ENCODE data around the gene MAN2B2. TPM values are rescaled to one million over a fixed set of nuclear protein-coding genes. Genes with fewer than 3 reads are reported as not detected.

MAN2B2 gene
- polyA plus RNA-seq, 1 experiment, result 22.8 TPM

GRCh38 chr4:6527683-6528595, 47.0 kb upstream of the MAN2B2 start:
- no peak for DNase-seq (ENCODE audit: low read depth, low spot score)
- no peak for TF ChIP-seq CTCF (IDR thresholded peaks at IDR 0.05; ENCODE audit: low read depth, low read length)
- H3K4me3 ChIP-seq (ENCODE audit: low read depth, low read length), result no peak overlapping the region
- H3K27ac ChIP-seq (ENCODE audit: low read depth, low read length), result no peak overlapping the region
- H3K9me3 ChIP-seq (ENCODE audit: control insufficient read depth, insufficient read depth, low read length), result no peaks in the 10 kb centered on the region; the same call in 1 of the 2 replicates
- H3K27me3 ChIP-seq (ENCODE audit: control insufficient read depth, insufficient read depth, low read length), result no peaks in the 10 kb centered on the region
- ChIA-PET CTCF (interaction anchor here (1.7 kb wide), 1 partner anchor 18 kb away, joined by 4 read pairs; no protein-coding TSS in a partner anchor), POLR2A (no interaction called here)

- ChIA-PET CTCF (interaction anchor here (1.7 kb wide), 1 partner anchor 17 kb away, joined by 4 read pairs; no protein-coding TSS in a partner anchor), POLR2A (no interaction called here)
- Histone ChIP-seq H3K4me3 (ENCODE audit: low read depth, low read length) (no peak overlapping the region), H3K27ac (ENCODE audit: low read depth, low read length) (no peak overlapping the region), H3K9me3 (ENCODE audit: control insufficient read depth, insufficient read depth, low read length) (no peaks in the 10 kb centered on the region; the same call in 1 of the 2 replicates), H3K27me3 (ENCODE audit: control insufficient read depth, insufficient read depth, low read length) (no peaks in the 10 kb centered on the region)
- TF ChIP-seq CTCF (IDR thresholded peaks at IDR 0.05; ENCODE audit: low read depth, low read length), result no peak
- DNase-seq (ENCODE audit: low read depth, low spot score), result no peak
These were observed 46.0 kb upstream of the MAN2B2 start for GRCh38 chr4:6529021-6529420.

GRCh38 chr4:6530301-6530700, 44.7 kb upstream of the MAN2B2 start:
- TF ChIP-seq CTCF (IDR thresholded peaks at IDR 0.05; ENCODE audit: low read depth, low read length), result no peak
- ChIA-PET CTCF (no interaction called here), POLR2A (no interaction called here)
- Histone ChIP-seq H3K4me3 (ENCODE audit: low read depth, low read length) (no peak overlapping the region), H3K9me3 (ENCODE audit: control insufficient read depth, insufficient read depth, low read length) (peaks cover 10% of the 10 kb centered on the region; the same call in 1 of the 2 replicates), H3K27ac (ENCODE audit: low read depth, low read length) (no peak overlapping the region), H3K27me3 (ENCODE audit: control insufficient read depth, insufficient read depth, low read length) (no peaks in the 10 kb centered on the region)
- no peak for DNase-seq (ENCODE audit: low read depth, low spot score)

- ChIA-PET POLR2A (no interaction called here), CTCF (no interaction called here)
These were observed 44.0 kb upstream of the MAN2B2 start for GRCh38 chr4:6530964-6531363.

More at GRCh38 chr4:6530964-6531363, 44.0 kb upstream of the MAN2B2 start:
- TF ChIP-seq CTCF (IDR thresholded peaks at IDR 0.05; ENCODE audit: low read depth, low read length), result no peak
- no peaks in the 10 kb centered on the region for H3K27me3 ChIP-seq (ENCODE audit: control insufficient read depth, insufficient read depth, low read length)
- peaks cover 11% of the 10 kb centered on the region; the same call in 1 of the 2 replicates for H3K9me3 ChIP-seq (ENCODE audit: control insufficient read depth, insufficient read depth, low read length)
- H3K27ac ChIP-seq (ENCODE audit: low read depth, low read length), result no peak overlapping the region
- H3K4me3 ChIP-seq (ENCODE audit: low read depth, low read length), result no peak overlapping the region
- no peak for DNase-seq (ENCODE audit: low read depth, low spot score)
